ENCODE data around the gene NANS. TPM values are rescaled to one million over a fixed set of nuclear protein-coding genes. Genes with fewer than 3 reads are reported as not detected.

The NANS gene, protein sequence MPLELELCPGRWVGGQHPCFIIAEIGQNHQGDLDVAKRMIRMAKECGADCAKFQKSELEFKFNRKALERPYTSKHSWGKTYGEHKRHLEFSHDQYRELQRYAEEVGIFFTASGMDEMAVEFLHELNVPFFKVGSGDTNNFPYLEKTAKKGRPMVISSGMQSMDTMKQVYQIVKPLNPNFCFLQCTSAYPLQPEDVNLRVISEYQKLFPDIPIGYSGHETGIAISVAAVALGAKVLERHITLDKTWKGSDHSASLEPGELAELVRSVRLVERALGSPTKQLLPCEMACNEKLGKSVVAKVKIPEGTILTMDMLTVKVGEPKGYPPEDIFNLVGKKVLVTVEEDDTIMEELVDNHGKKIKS
- 28.5 TPM for polyA plus RNA-seq (2013, experiment 1 of 4)
- polyA plus RNA-seq (2013, experiment 2 of 4) = 26.2 TPM
- 22.4 TPM for polyA plus RNA-seq (2013, experiment 3 of 4)
- 22.6 TPM for polyA plus RNA-seq (2013, experiment 4 of 4)

DNA sequence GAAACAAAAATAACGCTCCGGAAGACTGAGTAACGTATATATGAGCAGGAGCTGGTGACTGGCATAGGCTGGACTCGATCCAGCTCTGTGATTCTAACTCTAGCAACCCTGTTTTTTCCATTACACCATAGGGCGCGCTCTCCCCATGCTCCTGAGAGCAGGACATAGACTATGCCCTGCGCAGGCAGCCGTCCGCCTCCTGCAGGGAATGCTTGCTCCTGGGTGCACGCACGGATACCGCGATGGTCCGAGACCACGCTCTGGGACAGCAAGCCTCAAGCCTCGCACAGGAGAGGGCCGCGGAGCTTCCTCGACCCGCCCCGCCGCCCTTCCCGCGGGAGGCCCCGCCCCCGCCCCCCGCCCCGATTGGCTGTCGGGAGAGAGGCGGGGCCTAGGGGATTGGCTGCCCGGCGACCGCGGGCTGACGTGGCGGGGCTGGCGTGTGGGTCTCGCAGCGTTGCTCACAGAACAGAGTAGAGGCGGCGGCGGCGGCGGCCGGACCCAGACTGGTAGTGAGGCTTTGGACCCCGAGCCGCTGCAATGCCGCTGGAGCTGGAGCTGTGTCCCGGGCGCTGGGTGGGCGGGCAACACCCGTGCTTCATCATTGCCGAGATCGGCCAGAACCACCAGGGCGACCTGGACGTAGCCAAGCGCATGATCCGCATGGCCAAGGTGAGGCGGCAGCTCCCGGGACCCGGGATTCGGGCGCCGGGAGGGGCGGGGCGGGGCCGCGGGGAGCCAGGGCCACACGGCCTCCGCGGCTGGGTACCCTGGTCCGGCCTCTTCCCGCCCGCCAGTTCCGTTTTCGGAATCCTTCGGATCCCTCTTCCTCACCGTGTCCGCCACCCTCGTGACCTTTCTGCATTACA is at the start of gene NANS:
Gene NANS (plus strand): TSS at position 464 of the 869 bp plus-strand sequence. CDS start 77 bp downstream, at position 541.
- 2% methylated on average over 80 of the region's 80 CpGs for WGBS, 2 experiments
- peaks cover 3% of the 10 kb centered on the region for H3K4me1 ChIP-seq (ENCODE audit: control insufficient read depth, insufficient read depth, low read length)
- H3K27me3 ChIP-seq (ENCODE audit: control insufficient read depth, insufficient read depth, low read length, poor library complexity, severe bottlenecking) = peaks cover 8% of the 10 kb centered on the region
- H3K9me3 ChIP-seq (ENCODE audit: control insufficient read depth, low read length) = no peaks in the 10 kb centered on the region
- peak within 1 kb of the TSS; percentile 65 for H3K4me3 ChIP-seq (ENCODE audit: insufficient read depth, low read depth, low read length)
- H3K36me3 ChIP-seq (ENCODE audit: control insufficient read depth, insufficient read depth, low read length) = no peaks in the 10 kb centered on the region
- H3K27ac ChIP-seq (ENCODE audit: insufficient read depth, low read depth, low read length, poor library complexity, severe bottlenecking) = no peak within 1 kb of the TSS

DNA sequence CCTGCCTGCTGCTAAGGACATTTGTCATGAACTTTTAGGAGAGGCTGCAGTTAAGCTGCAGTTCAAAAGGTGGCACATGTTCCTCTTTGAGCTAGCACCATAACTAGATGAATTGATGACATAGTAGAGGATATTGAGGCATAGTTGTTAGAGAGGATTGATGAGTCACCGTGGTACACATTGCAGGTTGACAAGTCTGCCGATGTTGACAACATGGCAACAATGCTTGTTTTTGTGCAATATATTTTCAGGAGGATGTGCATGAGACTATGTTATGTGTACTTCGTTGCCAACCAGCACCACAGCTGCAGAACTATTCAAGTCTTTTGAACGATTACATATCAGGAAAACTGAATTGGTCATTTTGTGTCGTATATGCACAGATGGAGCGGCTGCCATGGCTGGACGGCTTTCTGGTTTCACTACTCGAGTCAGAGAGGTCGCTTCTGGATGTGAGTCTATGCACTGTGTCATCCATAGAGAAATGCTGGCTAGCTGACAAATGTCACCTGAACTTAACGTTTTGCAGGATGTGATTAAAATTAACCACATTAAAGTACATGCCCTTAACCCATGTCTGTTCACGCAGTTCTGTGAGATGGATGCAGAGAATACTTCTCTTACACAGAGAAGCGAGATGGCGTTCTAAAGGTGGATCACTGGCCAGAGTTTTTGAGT is 49.1 kb upstream of the NANS start:
- H3K9me3 ChIP-seq (ENCODE audit: control insufficient read depth, low read length) = no peaks in the 10 kb centered on the region
- H3K36me3 ChIP-seq (ENCODE audit: control insufficient read depth, insufficient read depth, low read length) = peaks cover 46% of the 10 kb centered on the region
- H3K4me1 ChIP-seq (ENCODE audit: control insufficient read depth, insufficient read depth, low read length) = no peaks in the 10 kb centered on the region
- no peak overlapping the region for H3K27ac ChIP-seq (ENCODE audit: insufficient read depth, low read depth, low read length, poor library complexity, severe bottlenecking)
- no peak overlapping the region for H3K4me3 ChIP-seq (ENCODE audit: insufficient read depth, low read depth, low read length)
- H3K27me3 ChIP-seq (ENCODE audit: control insufficient read depth, insufficient read depth, low read length, poor library complexity, severe bottlenecking) = no peaks in the 10 kb centered on the region
- WGBS, 2 experiments = 95 to 97% methylated on average over 13 of the region's 13 CpGs

DNA sequence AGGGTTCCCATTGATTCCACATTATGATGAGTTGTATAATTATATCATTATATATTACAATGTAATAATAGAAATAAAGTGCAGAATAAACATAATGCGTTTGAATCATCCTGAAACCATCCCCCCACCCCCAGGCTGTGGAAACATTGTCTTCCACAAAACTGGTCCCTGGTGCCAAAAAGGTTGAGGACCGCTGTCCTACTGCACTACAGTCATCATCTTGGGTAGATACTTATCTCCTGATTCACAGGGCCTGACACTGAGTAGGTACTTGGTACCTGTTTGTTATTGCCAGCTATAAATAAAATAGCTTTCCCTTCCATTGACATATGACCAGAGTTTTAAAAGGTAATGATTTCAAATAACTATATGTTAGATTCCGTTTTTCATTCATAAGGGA is 47.8 kb upstream of the NANS start:
- Histone ChIP-seq H3K4me1 (ENCODE audit: control insufficient read depth, insufficient read depth, low read length) (no peaks in the 10 kb centered on the region), H3K27ac (ENCODE audit: insufficient read depth, low read depth, low read length, poor library complexity, severe bottlenecking) (no peak overlapping the region), H3K4me3 (ENCODE audit: insufficient read depth, low read depth, low read length) (no peak overlapping the region), H3K36me3 (ENCODE audit: control insufficient read depth, insufficient read depth, low read length) (peaks cover 56% of the 10 kb centered on the region), H3K9me3 (ENCODE audit: control insufficient read depth, low read length) (no peaks in the 10 kb centered on the region), H3K27me3 (ENCODE audit: control insufficient read depth, insufficient read depth, low read length, poor library complexity, severe bottlenecking) (no peaks in the 10 kb centered on the region)
- WGBS, 2 experiments = 100% methylated on average over 2 of the region's 3 CpGs

DNA sequence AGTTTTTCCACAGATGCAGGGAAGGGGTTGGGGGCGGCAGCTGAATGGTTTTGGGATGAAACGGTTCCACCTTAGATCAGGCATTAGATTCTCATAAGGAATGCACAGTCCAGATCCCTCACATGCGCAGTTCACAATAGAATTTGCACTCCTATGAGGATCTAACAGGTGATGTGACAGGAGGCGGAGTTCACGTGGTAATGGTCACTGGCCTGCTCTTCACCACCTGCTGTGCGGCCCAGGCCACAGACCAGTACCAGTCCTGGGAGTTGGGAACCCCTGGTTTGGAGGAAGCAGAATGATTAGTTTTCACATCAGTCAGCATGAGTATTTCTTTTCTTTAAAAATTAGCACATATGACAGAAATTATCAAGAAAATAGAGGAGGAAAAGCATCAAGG is 47.1 kb upstream of the NANS start:
- Histone ChIP-seq H3K4me3 (ENCODE audit: insufficient read depth, low read depth, low read length) (no peak overlapping the region), H3K27ac (ENCODE audit: insufficient read depth, low read depth, low read length, poor library complexity, severe bottlenecking) (no peak overlapping the region), H3K36me3 (ENCODE audit: control insufficient read depth, insufficient read depth, low read length) (peaks cover 57% of the 10 kb centered on the region), H3K27me3 (ENCODE audit: control insufficient read depth, insufficient read depth, low read length, poor library complexity, severe bottlenecking) (no peaks in the 10 kb centered on the region), H3K9me3 (ENCODE audit: control insufficient read depth, low read length) (no peaks in the 10 kb centered on the region), H3K4me1 (ENCODE audit: control insufficient read depth, insufficient read depth, low read length) (no peaks in the 10 kb centered on the region)
- WGBS, 2 experiments = 93 to 96% methylated on average over 6 of the region's 6 CpGs

DNA sequence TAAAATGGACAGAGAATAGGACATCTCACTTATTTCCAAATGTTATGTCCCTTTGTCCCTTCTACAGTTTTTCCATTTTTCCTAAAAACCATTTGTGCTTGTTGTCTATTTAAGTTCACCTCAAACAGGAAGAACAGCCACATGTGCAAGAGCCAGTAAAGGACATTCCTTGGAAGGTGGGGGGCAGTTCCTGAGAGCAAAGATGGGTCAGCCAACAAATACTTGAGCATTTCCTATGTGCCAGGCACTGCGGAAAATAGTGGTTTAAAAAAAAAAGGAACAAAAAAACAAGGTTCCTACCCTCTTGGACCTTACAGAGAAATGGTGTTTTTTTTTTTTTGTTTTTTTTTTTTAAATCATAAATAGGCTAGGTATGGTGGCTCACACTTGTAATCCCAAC is 46.6 kb upstream of the NANS start:
- Histone ChIP-seq H3K36me3 (ENCODE audit: control insufficient read depth, insufficient read depth, low read length) (peaks cover 56% of the 10 kb centered on the region), H3K27ac (ENCODE audit: insufficient read depth, low read depth, low read length, poor library complexity, severe bottlenecking) (no peak overlapping the region), H3K4me1 (ENCODE audit: control insufficient read depth, insufficient read depth, low read length) (no peaks in the 10 kb centered on the region), H3K27me3 (ENCODE audit: control insufficient read depth, insufficient read depth, low read length, poor library complexity, severe bottlenecking) (no peaks in the 10 kb centered on the region), H3K4me3 (ENCODE audit: insufficient read depth, low read depth, low read length) (no peak overlapping the region), H3K9me3 (ENCODE audit: control insufficient read depth, low read length) (no peaks in the 10 kb centered on the region)
- 96 to 100% methylated on average over 1 of the region's 1 CpG for WGBS, 2 experiments

DNA sequence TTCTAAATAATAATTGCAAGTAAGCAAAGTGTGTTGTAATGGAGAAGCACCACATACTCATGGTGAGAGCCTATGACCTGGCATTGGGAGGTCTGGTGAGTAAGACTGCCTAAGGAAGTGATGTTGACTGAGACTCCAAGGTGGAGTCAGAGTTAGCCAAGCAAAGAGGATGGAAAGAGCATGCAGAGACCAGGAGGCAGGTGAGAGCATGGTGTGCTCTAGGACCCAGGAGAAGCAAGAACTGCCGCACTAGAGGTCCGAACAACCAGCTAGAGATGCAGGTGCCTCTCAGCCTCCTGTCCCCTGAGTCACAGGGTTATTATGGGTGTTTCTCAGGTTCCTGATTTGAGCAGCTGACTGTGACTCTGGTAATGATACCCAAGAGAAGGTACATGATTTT is 46.1 kb upstream of the NANS start:
- H3K36me3 ChIP-seq (ENCODE audit: control insufficient read depth, insufficient read depth, low read length) = peaks cover 56% of the 10 kb centered on the region
- no peaks in the 10 kb centered on the region for H3K4me1 ChIP-seq (ENCODE audit: control insufficient read depth, insufficient read depth, low read length)
- H3K27me3 ChIP-seq (ENCODE audit: control insufficient read depth, insufficient read depth, low read length, poor library complexity, severe bottlenecking) = no peaks in the 10 kb centered on the region
- 43 to 48% methylated on average over 2 of the region's 2 CpGs for WGBS, 2 experiments
- H3K4me3 ChIP-seq (ENCODE audit: insufficient read depth, low read depth, low read length) = no peak overlapping the region
- H3K9me3 ChIP-seq (ENCODE audit: control insufficient read depth, low read length) = no peaks in the 10 kb centered on the region
- no peak overlapping the region for H3K27ac ChIP-seq (ENCODE audit: insufficient read depth, low read depth, low read length, poor library complexity, severe bottlenecking)

DNA sequence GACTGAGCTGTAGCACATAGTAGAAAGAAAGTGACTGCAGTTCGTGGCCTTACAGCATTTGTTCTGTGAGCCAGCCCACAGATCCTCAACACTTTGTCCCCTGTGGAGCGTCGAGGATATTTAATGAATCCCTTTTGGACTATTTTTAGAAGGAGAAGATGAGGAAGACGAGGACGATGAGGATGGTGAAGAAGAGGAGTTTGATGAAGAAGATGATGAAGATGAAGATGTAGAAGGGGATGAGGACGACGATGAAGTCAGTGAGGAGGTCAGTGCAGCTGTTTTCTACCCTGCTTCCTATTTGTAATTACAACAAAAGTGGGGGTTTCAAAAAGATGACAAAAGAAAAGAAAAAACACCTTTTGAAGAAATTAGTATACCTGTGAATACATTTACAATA is 45.4 kb upstream of the NANS start:
- Histone ChIP-seq H3K4me3 (ENCODE audit: insufficient read depth, low read depth, low read length) (no peak overlapping the region), H3K27me3 (ENCODE audit: control insufficient read depth, insufficient read depth, low read length, poor library complexity, severe bottlenecking) (no peaks in the 10 kb centered on the region), H3K9me3 (ENCODE audit: control insufficient read depth, low read length) (no peaks in the 10 kb centered on the region), H3K36me3 (ENCODE audit: control insufficient read depth, insufficient read depth, low read length) (peaks cover 53% of the 10 kb centered on the region), H3K4me1 (ENCODE audit: control insufficient read depth, insufficient read depth, low read length) (no peaks in the 10 kb centered on the region), H3K27ac (ENCODE audit: insufficient read depth, low read depth, low read length, poor library complexity, severe bottlenecking) (no peak overlapping the region)
- 92 to 93% methylated on average over 7 of the region's 7 CpGs for WGBS, 2 experiments

DNA sequence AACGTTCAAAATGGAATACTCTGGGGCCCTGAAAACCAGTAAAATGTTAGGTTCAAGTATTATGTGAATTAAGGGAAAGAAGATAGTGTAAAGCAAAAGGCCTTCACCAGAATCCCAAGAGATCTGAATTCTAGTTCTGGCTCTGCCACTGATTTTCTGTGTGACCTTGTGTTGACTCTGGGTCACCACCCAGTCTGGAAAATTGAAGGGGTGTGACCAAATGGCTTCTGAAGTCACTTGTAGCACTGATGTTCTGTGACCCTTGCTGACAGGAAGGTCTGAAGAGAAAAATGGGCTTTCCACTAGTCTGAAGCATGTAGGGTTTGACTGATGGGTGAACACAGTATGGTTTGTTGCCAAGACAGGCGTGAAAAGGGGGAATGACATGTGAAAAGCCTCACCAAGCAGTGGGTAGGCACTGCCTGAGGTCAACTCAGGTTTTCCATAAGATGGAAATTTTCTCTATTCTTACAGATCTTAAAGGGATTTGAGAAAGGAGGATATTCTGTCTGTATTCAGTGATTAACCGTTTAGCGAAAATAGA is 40.3 kb upstream of the NANS start:
- Histone ChIP-seq H3K36me3 (ENCODE audit: control insufficient read depth, insufficient read depth, low read length) (peaks cover 32% of the 10 kb centered on the region), H3K4me1 (ENCODE audit: control insufficient read depth, insufficient read depth, low read length) (no peaks in the 10 kb centered on the region), H3K4me3 (ENCODE audit: insufficient read depth, low read depth, low read length) (no peak overlapping the region), H3K9me3 (ENCODE audit: control insufficient read depth, low read length) (no peaks in the 10 kb centered on the region), H3K27me3 (ENCODE audit: control insufficient read depth, insufficient read depth, low read length, poor library complexity, severe bottlenecking) (no peaks in the 10 kb centered on the region), H3K27ac (ENCODE audit: insufficient read depth, low read depth, low read length, poor library complexity, severe bottlenecking) (no peak overlapping the region)
- 96 to 98% methylated on average over 4 of the region's 4 CpGs for WGBS, 2 experiments

DNA sequence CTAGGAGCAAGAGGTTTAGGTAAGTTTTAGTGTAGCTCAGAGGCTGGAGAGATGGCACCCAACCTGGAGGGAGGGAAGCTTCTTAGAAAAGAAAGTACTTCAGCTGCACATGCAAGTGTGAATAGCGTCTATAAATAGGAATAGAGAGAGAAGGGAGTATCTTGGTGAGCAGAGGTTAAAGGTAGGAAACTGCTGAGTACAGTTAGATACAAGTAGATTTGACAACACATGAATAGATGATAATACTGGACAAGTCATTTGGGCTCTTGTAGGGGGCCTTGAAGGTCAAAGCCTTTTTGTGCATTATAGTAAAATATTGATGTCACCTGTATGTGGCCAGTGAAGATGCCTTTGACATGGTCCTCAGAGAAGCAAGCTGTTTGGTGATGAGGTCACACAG is 39.2 kb upstream of the NANS start:
- no peak overlapping the region for H3K27ac ChIP-seq (ENCODE audit: insufficient read depth, low read depth, low read length, poor library complexity, severe bottlenecking)
- peaks cover 24% of the 10 kb centered on the region for H3K36me3 ChIP-seq (ENCODE audit: control insufficient read depth, insufficient read depth, low read length)
- no peaks in the 10 kb centered on the region for H3K4me1 ChIP-seq (ENCODE audit: control insufficient read depth, insufficient read depth, low read length)
- no peaks in the 10 kb centered on the region for H3K9me3 ChIP-seq (ENCODE audit: control insufficient read depth, low read length)
- H3K4me3 ChIP-seq (ENCODE audit: insufficient read depth, low read depth, low read length) = no peak overlapping the region
- 93 to 95% methylated on average over 1 of the region's 1 CpG for WGBS, 2 experiments
- no peaks in the 10 kb centered on the region for H3K27me3 ChIP-seq (ENCODE audit: control insufficient read depth, insufficient read depth, low read length, poor library complexity, severe bottlenecking)

All from ectodermal cell (in vitro differentiated cells).